GM18867 (cell line): Measurements from ENCODE around the gene LAMA5.

Experiments used
- ATAC-seq: cut with Tn5 transposase; IDR thresholded peaks from one replicate; pipeline ENCODE4 v1.9.1; 2021; ENCODE audit warnings: mild to moderate bottlenecking, moderate library complexity; ENCODE audit not compliant: unreplicated experiment

LAMA5 gene

DNA sequence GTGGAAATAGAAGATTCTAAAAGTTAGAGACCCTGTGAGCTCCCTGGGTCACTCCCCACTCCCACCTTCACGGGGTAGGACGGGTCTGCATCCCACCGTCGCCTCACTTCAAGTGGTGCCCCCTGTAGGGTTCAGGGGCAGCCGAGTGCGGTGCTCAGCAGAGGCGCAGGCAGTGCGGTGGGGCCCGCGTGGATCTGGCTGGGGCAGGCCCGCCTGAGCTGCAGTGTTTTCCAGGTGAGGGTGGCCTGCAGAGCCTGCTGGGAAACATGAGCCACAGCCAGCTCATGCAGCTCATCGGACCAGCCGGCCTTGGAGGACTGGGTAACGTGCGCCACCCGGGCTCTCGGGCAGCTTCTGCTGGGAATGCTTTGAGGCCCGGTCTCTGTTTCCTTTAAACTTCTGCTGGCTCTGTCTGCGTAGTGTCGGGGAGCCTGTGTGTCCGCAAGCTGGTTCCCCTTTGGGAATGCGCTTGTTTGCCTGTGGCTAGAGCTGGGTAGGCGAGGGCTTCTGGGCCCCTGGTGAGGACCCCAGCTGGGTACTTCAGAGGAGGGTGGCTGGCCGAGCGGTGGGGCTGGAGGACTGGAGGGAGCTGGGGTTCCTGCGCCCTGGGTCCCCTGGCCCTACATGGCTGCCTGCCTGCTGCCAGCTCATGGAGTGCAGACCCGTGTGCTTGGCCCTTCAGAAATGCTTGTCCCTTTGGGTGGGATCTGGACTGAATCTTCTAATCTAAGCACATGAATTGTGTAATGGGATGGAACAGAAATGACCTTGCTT lies 60.5 kb downstream of the LAMA5 start:
- no peak for ATAC-seq

GRCh38 chr20:62305765-62306413 lies 61.2 kb downstream of the LAMA5 start:
- no peak for ATAC-seq

- ATAC-seq: no peak
Measured at GRCh38 chr20:62305149-62305764, 61.9 kb downstream of the LAMA5 start.

GRCh38 chr20:62304331-62305148 lies 62.6 kb downstream of the LAMA5 start:
- no peak for ATAC-seq

DNA sequence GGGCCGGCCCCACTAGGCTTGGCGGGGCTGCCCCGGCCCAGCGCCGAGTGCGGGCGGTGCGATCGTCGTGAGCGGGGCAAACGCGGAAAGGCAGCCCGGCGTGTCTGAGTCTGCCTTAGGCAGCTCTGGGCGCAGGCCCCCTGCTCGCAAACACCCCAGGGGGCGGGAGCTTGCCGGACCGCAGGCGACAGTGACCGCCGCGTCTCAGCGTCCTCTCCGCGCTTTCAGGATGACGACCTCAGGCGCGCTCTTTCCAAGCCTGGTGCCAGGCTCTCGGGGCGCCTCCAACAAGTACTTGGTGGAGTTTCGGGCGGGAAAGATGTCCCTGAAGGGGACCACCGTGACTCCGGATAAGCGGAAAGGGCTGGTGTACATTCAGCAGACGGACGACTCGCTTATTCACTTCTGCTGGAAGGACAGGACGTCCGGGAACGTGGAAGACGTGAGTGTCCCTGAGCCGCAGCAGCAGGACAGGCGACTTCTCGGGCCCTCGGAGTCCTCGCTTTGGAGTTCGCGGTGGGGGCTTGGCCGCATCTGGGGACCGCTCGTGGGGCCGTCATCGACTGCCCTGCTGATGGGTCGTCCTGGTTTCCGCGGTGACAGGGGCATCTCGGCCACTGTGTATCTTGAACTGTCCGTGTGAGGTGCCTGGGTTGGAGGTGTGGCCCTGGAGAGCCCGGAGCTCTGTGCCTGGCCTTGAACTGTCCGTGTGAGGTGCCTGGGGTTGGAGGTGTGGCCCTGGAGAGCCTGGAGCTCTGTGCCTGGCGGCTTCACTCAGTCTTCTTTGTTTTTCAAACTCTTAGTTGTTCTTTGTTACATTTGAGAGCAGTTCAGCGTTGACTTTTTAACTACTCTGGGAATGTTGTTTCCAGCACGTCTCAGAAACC lies 63.5 kb downstream of the LAMA5 start:
- ATAC-seq: peak; percentile 7

DNA sequence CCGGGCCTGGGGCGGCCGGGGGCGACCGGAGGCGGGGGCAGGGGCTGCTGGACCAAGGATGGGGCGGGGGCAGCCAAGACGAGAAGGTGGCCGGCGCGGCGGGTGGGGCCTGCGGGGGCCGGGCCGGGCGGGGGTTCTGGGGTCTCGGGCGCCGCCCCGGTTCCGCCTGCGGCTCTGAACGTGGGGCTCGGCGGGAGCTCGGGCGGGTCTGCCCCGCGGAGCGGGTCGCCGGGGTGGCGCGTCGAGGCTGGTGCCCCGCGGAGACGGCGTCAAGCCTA lies 64.1 kb downstream of the LAMA5 start:
- ATAC-seq: no peak

GRCh38 chr20:62302341-62303061 lies 64.6 kb downstream of the LAMA5 start, which contains the start of gene ADRM1:
Gene ADRM1, plus strand, starts transcription at chr20:62302997. Its CDS starts 572 bp downstream, at chr20:62303569.
- peak; percentile 80 for ATAC-seq

DNA sequence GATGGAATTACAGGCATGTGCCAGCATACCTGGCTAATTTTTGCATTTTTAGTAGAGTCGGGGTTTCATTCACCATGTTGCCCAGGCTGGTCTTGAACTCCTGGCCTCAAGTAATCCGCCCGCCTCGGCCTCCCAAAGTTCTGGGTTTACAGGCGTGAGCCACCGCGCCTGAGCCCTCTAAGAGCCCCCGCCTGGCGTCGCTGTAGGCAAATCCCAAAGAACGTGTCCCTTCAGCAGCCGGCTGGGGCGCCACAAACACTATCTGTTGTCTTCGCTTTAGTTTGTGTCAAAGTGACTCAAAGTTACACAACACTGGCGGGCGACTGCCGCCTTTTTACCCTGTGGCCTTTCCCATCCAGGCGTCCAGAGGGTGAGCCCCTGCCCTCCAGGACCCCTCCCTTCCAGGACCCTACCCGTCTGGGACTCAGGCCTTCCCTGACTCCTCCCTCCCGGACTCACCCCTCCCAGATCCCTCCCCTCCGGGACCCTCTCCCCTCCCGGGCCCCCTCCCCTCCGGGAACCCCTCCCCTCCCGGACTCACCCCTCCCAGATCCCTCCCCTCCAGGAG lies 65.3 kb downstream of the LAMA5 start:
- ATAC-seq: peak; percentile 32

DNA sequence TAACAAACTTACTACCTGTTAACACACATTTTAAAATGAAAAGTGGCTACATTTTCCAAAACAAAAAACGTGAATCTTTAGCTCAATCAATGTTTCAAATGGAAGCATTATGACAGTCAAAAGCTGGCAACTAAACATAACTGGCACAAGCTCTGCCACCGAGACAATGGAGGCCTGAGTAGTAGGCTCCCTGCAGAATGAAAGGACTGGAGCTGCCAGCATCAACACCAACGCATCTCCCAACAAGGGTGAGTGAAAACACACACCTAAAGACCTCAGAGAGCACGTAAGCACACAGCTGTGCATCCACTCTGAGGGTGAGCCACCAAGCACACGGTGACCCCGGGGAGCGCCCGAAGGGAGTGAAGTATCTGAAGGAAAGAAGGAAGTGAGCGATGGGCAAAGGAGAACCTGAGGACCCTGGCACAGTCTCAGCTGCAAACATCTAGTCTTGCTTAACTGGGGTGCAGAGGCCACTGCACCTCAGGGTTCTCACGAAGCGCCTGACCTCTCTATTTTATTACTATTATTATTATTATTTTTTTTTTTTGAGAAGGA lies 65.9 kb downstream of the LAMA5 start:
- no peak for ATAC-seq

DNA sequence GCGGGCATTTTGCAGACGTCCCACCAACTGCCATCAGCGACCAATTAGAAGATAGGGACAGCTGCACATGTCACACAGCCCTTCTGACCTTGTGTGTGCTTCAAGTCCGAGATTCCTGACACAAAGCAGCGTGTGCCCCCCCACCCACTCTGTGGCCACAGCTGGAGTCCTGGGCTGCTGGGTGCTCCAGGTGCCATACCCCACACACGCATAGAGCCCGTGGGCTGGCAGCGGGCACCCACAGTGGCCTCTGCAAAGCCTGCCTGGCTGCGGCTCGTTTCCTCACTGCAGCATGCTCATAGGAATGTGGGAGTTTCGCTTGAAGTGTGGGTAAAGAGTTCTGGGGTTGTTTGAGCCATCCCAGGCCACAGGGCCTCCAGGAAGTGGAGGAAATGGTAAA lies 66.8 kb downstream of the LAMA5 start:
- ATAC-seq: no peak

DNA sequence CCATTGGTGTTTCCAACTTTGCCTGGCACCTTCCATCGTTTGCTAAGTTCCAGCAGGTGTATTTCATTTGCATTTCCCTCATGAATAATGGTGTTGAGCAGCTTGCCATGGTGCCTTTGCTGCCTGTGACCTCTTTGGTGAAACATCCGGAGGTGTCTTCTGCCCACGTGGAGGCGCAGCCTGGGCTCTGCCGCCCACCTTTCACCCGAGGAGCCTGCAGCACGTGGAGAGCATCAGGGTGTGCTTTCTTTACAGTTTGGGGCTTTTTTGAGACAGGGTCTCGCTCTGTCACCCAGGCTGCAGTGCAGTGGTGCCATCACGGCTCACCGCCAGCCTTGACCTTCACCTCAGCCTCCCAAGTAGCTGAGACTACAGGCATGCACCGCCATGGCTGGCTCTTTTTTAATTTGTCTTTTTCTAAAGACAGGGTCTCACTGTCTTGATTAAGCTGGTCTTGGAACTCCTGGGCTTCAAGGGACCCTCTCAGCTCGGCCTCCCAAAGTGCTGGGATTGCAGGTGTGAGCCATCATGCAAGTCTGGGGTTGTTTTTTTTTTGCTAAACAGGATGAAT lies 67.4 kb downstream of the LAMA5 start:
- ATAC-seq: no peak

DNA sequence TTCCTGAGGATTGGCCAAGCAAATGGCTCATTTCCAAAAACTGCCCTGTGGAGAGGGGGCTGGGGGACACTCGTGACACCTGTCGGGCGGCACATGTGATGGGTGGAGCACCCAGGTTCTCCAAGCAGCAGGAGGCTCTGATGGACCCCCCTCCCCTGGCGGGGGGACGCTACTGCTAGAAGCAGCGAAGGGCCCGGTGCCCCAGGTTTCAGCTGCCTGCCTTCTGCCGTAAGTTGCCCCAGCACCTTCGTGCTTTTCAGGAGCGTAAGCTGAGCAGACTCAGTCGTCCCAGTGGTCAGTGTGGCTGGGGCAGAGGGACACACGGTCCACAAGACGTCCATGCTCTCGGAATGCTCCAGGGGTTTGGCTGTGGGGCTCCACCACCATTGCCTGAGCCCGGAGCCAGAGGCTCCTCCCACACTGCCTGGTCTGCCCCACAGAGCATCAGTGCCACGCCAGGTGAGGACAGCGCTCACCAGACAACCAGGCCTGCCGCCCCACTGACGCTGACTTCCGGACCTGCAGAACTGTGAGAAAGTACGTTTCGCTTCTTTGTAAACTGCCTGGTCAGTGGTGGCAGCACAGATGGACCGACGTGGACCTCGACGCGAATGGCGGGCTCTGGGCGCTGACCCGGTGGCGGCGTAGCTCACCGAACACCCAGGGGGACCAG lies 68.4 kb downstream of the LAMA5 start:
- ATAC-seq: no peak

DNA sequence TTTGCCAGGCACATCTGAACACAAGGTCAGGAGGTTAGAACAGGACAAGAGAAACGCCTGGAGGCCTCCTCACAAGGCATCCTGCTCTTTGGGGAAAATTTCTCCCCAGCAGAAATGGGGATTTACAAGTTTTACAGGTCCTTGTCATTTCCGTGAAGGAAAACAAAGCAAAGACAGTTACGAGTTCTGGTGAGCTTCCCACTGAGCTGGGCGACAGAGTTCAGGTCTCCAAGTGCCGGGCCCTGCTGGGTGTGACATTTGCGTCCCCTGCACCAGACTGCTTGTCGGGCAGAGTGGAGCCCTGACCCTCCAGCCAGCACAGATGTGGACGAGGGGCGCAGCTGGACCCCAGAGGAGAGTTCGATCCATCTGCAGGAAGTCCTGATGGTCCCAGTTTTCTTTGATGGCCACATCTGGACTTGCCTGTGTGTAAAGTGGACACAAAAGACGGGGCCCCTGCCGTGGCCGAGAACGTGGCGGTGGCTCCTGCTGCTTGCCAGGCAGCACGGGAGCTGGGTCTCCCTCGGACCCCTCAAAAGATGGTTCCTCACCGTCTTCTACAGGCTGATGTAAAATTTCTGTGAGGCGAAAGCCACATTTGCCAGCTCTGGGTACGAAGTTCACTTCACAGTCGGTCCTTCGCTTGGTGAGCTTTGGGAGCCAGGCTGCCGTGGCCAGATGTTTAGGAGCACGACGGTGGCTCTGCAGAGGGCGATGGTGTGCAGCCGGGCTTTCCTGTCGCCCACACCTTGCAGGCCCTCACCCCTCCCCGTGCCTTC lies 69.5 kb downstream of the LAMA5 start:
- no peak for ATAC-seq

DNA sequence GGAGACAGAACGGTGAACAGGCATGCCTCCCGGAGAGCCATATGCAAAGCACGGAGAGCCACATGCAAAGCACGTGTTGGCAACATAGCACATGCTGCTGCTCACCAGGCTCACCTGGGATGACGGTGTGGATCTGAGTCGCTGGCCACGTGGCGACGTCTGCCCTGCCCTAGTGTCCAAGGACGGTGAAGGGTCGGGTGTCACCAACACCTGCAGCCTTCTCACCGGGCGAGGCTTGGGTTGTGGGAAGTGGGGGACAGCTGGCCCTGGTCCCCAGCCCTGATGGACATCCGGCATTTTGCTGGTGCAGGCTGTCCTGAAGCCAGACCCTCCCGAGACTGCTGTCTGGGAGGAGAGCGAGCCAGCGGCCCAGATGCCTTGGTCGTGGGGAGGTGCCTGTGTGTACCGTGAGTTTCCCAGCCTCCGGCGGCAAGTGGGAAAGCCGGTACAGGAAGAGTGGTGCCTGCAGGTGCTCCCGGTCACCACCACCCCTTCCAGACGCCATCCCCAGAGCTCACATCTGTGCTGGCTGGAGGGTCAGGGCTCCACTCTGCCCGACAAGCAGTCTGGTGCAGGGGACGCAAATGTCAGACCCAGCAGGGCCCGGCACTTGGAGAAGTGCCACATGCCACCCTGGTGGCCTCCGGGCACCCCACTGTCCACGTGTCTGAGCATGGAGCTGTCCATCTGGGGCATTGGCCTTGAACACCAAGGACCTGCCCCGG lies 70.2 kb downstream of the LAMA5 start:
- ATAC-seq: no peak

DNA sequence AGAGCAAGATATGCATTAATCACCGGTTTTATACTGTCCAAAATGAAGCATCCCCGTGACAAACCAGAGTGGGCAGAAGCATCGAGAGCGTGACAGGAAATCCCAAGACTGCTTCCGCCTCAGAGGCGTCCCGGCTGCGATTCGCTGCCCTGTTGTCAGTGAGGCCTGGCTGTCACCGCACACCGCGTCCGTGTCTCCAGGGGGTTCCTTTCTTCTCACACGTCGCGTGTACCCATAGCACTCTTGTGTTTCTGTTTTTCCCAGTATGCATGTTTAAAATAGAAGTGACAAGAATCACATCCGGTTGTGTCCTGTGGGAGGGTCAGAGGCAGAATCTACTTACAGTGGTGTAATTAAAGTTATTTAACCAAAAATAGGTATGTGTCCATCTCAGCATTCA lies 72.6 kb downstream of the LAMA5 start:
- ATAC-seq: no peak

DNA sequence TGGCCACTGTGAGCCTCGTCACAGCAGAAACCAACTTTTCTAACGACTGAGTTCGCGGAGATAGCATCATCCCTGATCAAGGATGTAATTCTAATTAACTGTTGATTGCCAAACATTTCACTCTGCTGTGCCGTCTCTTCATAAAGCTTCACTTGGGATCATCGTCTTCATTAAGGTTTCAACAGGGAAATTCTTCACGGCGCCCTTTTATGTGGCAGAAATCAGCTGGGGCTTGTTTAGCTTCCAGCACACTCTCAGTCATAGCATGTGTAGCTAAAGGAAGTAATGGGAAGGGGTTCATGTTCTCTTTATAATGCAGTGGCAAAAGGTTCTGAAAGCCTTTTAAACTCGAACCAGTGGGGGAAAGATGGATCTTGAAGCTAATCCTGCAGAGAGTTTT lies 73.2 kb downstream of the LAMA5 start:
- no peak for ATAC-seq
